Activated CD4-positive, alpha-beta T cell treated with anti-CD3 and anti-CD28 coated beads for 4 hours (primary cell): Measurements from ENCODE around the gene DRAXIN.

ENCODE experiments used
- DNase-seq, 2 donors: peaks; one replicate each; pipeline ENCODE4 v3.0.0-alpha.2; 2020

Gene DRAXIN

GRCh38 chr1:11690397-11691301 is 861 bp upstream of the DRAXIN start:
- no peak for DNase-seq

- DNase-seq: no peak
These were observed 610 bp downstream of the DRAXIN start for GRCh38 chr1:11691928-11692711.

DNA sequence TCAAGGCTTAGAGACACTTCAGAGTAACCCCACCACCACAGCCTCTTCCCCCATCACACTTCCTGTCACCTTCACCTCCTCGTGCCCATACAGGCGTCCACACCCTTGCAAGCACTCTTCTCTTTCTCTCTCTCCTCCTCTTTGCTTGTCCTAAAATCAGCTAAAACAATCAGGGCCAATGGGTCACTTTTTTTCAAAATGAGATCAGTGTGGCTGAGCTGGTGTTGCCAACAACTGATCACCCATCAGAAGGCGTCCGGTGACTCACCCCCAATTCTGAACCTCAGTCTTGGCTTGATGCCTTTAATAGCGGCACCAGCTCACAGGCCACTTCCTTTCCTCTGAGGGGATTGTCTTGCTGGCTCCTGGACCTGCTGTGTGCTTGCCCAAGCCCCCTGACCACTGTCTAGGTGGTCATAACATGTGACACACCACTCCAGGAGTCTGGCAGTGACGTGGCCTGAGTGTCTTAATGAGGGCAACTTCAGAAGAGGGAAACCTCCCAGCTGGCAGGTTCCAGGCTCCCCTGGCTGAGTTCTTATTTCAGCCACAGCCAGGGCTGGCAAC is 1.6 kb downstream of the DRAXIN start:
- DNase-seq: peak; percentile 24 to 26

DNA sequence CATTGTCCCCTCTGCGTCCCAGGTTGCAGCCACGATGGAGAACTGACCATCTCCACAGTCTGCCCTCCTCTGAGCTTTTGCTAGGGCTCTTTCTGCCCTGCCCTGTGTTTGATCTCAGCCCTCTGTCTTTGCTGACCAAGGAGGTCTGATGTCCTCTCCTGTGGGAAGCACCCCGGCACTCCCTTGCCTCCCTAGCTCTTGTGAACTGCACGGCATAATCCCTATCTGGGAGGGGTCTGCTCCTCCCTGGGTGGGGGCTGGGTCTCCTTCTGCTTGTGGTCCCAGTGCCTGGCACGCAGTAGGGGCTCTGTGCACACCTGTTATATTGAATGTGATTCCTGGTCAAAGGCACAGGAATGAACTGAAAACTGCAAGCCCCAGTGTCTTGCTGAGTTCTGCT is 2.4 kb downstream of the DRAXIN start:
- no peak for DNase-seq

GRCh38 chr1:11695861-11696260 is 4.4 kb downstream of the DRAXIN start:
- no peak for DNase-seq

- DNase-seq: no peak
These were observed 5.8 kb downstream of the DRAXIN start for GRCh38 chr1:11697188-11697892.

GRCh38 chr1:11697893-11698210 is 6.3 kb downstream of the DRAXIN start:
- no peak for DNase-seq

DNA sequence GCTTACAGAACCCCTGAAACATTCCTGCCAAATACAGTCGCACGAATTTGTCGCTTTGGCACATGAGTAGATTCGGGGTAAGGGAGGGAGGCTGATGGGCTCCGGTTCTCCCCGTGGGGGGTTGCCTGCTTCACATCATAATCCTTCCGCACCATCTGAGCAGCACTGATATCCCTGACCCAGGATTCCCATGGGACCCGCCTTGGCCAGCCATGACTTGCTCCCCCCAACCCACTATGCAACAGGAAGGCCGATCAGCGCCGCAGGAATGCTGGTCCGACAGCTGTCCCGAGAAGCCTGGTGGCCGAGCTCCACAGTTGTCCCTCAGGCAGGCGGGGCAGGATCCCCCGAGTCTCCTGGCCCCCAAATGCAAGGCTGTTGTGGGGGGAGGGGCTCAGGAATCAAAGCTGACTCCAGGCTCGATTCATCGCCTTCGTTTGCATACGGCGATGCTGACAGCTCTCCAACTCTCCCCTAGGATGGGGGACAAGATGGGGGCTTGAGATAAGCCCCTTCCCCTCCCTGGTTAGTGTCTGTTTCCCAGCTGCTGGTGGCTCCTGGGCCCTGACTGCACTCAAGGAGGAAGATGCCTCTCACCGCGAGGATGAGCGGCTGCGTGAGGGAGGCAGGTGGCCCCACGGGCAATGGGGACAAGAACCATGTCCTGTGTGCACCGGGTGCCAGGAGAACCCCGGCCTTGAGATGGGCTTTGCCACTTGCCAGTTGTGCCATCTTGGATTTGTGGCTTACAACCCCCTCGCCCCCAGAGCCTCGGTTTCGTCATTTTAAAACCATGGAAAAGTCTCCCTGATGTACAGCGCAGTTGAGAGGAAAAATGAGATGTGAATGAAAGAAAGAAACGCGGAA is 9.3 kb downstream of the DRAXIN start:
- DNase-seq: no peak

DNA sequence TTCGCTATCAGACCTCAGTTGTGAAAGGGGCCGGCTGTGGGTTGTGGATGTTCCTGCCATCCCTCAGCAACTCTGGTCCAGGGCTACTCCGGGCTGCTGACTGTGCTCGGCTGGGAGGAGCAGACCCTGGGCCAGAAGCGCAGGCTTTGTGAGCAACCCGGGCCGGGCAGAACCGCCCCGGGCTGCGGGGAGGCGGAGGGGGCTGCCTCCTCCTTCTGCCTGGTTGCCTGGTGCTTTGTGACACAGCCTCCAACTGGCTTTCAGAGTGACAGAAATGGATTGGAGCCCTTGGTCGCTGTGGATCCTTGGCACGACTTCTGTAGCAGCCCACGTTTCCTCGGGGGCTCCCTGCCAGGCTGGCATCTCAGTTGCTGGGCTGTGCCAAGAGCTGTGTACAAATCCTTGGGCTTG is 10.0 kb downstream of the DRAXIN start:
- DNase-seq: no peak

GRCh38 chr1:11701981-11702803 is 10.7 kb downstream of the DRAXIN start:
- DNase-seq: no peak

DNA sequence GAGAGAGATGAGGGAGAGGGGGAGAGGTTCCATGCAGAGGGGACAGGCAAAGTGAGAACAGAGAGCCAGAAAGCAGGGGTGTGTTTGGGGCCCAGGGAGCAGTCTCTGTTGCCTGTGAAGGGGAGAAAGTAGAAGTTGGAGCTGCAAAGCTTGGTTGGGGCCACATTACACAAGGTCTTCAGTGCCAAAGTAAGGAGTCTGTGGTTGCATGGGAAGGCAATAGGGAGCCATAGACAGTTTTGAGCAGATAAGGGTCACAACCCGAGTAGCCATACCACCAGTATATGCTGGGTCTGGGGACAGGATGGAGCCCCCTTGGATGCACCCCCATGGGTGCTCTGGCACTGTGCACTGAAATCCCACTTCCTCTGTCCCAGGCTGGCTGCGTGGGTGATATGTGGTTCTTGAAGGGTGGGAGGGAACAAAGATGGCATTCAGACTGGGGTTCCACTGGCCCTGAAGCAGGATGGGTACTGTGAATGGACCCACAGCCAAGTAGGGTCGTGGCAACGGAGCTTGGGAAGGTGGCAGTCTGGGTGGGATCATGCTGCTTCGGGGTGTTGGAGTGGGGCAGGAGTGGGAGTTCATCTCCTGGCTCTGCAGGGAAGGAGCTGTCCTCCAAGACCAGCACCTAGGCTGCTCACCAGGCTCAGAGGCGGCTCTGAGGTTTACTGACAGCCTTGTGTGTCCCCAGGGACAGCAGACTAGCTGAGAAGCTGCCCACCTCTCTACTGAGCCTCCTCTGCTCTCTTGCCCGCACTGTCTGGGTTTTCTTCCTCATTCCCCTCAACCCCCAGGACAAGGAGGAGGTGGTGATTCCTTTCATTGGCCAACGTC is 12.1 kb downstream of the DRAXIN start:
- no peak for DNase-seq

- no peak for DNase-seq
These were observed 12.7 kb downstream of the DRAXIN start for GRCh38 chr1:11704194-11704529.

- no peak for DNase-seq
These were observed 13.4 kb downstream of the DRAXIN start for GRCh38 chr1:11704691-11705475.

GRCh38 chr1:11705596-11705995 is 14.1 kb downstream of the DRAXIN start:
- no peak for DNase-seq

GRCh38 chr1:11706292-11706691 is 14.8 kb downstream of the DRAXIN start:
- no peak for DNase-seq

- DNase-seq: no peak
These were observed 16.2 kb downstream of the DRAXIN start for GRCh38 chr1:11707621-11708276.

DNA sequence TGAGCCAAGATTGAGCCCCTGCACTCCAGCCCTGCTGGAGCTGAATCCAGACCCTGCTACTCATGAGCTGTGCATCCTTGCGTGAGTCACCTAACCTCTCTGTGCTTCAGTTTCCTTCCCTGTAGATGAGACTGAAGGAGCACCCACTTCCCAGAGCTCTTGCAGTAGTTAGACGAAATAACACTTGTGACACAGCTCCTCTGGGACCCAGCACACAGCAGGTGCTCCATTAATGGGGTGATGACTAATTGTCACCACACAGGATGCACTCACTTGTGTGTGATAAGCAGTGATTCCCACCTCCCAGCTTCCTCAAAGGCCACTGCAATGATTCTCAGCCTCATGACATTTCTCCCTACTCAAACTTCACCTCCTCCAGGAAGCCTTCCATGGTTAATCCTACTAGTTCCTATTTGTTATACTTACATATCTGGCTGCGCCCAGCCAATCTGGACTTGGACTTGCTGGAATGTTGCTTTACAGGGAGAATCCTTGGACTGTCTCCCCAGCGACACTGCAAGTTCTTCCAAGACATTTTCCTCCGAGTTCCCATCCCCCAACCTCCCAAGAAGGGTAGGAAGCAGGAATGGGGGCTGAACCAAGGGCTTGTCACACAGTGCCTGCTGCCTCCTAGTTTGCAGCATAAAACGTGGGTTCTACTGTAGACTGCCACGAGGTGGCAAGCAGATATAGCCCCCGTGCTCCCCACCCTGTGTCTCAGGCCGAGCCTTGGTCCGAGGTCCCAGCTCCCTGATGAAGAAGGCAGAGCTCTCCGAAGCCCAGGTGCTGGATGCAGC is 17.2 kb downstream of the DRAXIN start:
- DNase-seq: no peak

DNA sequence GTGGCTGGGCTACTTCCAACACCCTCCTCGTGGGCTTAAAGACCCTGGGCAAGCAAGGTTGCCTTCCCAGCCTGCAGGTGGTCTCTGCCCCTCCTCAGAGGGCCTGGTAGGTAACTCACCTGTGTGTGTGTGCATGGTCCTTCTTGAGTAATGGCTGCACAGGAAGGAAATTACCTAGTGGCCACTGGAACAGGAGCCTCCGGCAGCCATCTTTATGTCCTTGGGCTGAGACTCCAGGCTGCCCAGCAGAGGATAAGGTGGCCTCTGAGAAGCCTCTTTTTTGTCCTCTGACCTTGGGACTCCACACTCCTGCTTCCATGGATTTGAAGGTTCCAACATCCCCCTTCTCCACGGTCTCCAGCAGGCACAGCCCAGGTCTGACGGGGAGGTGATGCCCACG is 20.0 kb downstream of the DRAXIN start:
- DNase-seq: no peak
